HuH-7.5 (cell line): ENCODE results near the gene SHISA4.
"Not testable (repeated sequence)": the region's sequence is repeated elsewhere in the genome, so short reads cannot be mapped to it uniquely, and the experiment has no call there.

Experiments
- DNase-seq: peaks from one replicate; pipeline ENCODE4 v3.0.0; 2011; ENCODE audit warnings: low spot score

The SHISA4 gene

DNA sequence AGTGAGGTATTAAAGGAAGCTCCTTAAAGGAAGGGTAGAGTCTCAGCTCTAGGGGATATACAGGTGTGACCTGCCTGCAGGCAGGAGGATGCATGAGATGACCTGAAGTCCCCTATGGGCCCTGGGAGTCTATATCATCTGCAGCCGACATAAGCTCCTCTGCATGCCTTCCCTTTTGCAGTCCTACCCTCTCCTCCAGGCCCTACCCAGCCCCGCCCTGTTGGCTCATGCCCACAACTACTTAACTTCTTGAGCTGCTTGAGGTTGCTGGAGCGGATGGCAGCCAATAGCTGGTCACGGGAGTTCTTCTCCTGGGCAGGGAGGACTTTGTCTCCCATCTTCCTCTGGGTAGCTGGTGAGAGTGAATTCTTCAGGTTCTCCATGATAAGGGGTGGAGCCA lies 10.3 kb downstream of the SHISA4 start:
- DNase-seq, result no peak

DNA sequence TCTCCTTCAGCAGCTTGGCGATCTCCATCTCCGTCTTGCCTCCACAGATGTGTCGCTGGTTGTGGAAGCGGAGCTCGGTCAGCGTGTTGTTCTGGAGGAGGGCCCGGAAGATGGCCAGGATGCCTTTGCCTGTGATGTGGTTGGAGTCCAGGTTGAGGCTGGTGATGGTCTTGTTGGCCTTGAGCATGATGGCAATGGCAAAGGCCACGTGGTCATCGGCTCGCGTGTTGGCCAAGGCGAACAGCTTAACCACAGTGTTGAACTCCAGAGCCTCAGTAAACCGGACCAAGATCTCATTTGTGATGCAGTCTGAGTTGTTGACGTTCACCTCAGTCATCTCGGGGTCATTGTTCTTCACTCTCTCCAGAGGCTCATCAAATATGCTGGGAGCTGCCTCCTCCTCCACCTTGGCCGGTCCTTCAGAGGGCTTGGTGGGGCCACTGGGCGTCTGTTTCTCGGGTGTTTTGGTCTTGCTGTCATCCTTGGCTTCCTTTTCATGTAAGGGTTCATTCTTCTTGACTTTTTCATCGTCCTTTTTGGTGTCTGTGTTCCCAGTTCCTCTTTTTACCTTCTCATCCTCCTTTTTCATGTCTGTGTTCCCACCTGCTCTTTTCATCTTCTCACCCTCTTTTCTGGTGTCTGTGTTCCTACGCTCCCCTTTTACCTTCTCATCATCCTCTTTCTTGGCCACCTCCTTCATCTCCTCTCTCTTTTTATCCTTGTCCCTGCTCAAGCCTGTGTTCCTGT lies 11.2 kb downstream of the SHISA4 start:
- no peak for DNase-seq

GRCh38 chr1:201900476-201900875 lies 11.8 kb downstream of the SHISA4 start:
- DNase-seq, result no peak

DNA sequence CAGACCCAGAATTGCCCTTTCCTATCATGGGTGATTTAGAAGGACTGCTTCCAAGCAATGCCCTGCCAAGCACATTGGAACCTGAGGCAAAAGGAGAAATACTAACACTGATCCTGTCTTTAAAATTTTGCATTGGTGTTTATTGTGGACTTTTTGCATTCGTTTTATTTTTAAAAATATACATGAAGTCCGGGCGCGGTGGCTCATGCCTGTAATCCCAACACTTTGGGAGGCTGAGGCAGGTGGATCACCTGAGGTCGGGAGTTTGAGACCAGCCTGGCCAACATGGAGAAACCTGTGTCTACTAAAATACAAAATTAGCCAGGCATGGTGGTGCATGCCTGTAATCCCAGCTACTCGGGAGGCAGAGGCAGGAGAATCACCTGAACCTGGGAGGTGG lies 12.3 kb downstream of the SHISA4 start:
- not testable (repeated sequence) for DNase-seq

- DNase-seq, result no peak
Measured at GRCh38 chr1:201902198-201902597, 13.5 kb downstream of the SHISA4 start.

DNA sequence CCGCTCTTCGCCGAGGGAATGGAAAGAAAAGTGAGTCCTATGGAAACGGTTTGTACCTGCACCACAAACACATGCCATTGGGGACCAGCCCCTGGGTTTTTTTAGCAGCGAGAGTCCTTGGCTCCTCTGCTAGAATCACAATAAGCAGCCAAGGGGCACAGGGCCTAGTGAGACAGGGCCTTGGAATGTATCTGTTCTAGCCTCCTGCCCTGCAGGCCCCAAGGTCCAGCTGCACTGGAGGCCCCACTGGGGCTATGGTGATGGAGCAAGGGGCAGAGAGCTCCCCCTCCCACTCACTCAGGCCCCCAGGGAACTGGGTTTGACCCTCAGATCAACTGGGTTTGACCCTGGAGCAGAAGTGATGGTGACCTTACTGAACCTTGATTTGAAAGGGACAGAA lies 14.4 kb downstream of the SHISA4 start:
- no peak for DNase-seq

GRCh38 chr1:201904579-201904978 lies 15.9 kb downstream of the SHISA4 start:
- no peak for DNase-seq

- no peak for DNase-seq
Measured at GRCh38 chr1:201905234-201905890, 16.7 kb downstream of the SHISA4 start.

DNA sequence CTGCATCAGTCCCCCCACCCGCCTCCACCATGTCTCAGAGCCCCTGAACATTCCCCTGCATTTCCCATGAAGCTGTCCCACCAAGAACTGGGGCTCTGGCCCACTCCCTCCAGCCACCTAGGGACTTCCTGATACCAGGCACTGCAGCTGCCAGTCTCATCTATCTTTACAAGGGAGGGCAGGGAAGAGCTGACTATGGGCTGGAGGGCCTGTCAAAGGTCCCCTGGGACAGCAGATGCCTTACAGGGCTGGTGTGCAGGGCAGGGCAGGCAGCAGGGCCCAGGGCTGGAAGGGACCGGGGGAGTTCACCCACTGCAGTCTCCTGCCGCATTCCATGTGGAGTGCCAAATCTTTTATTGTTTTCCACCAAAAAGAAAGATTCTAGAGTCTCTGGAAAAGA lies 17.6 kb downstream of the SHISA4 start:
- no peak for DNase-seq

GRCh38 chr1:201907621-201908020 lies 18.9 kb downstream of the SHISA4 start:
- DNase-seq, result no peak

- no peak for DNase-seq
Measured at GRCh38 chr1:201911826-201912571, 23.3 kb downstream of the SHISA4 start.

GRCh38 chr1:201912832-201913231 lies 24.1 kb downstream of the SHISA4 start:
- no peak for DNase-seq

DNA sequence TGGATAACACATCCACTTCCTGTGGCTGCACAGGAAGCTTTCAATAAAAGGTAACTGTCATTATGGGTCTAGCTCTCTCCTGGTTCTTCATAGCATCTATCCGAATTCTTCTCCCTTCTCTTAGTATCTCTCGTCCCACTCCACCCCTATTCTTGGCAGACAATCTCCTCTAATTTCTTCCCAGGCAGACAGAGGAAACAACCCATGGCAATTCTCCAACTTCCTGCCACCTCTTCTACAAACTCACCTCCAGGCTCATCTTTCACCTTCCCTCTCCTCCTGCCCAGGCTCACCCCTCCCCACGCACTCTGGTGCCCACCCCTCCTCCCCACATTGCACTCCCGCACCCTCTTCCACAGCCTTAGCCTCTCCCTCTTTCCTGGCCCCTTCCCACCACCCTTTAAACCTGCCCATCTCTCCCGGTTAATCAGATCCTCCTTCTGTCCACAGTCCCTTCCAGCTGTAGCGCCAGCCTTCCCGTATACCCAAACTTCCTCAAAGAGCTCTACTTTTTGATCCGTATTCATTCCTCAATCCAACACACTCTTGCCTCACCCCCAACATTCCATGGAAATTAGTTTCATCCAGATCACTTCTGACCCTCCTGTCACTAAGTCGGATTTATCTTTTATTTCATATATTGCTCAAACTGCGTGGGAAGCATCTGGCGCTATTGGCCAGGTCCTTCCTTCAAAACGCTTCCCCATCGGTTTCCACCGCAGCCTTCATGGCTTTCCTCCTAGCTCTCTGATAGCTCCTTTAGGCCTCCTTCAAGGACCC lies 25.9 kb downstream of the SHISA4 start:
- no peak for DNase-seq

DNA sequence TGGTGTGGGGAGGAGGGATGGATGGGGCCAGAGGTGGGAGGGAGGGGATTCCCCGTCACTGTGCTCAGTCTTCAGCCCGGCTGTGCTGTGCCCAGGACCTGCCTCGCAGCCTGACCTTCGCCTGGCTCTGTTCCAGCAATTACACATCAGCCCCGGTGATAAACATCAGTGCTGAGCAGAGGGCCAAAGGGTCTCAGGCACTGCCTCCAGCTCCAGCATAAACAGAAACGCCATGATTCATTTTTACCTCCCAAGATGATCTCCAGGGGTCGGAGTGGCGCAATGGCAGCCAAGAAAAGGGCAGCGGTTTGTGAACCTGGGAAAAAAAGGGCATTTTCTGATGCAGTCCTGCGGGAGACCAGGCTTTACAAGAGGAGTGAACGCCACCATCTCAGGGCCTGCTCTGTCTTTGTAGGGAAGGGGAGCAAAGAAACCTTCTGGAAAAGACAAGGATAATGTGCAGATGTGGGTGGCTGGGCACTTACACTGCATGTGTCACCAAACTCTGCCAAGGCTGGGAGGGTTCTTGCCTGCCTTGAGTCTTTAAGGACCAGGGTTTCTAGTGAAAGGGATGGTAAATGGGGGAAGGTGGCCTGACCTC lies 28.1 kb downstream of the SHISA4 start:
- DNase-seq, result peak; percentile 33

DNA sequence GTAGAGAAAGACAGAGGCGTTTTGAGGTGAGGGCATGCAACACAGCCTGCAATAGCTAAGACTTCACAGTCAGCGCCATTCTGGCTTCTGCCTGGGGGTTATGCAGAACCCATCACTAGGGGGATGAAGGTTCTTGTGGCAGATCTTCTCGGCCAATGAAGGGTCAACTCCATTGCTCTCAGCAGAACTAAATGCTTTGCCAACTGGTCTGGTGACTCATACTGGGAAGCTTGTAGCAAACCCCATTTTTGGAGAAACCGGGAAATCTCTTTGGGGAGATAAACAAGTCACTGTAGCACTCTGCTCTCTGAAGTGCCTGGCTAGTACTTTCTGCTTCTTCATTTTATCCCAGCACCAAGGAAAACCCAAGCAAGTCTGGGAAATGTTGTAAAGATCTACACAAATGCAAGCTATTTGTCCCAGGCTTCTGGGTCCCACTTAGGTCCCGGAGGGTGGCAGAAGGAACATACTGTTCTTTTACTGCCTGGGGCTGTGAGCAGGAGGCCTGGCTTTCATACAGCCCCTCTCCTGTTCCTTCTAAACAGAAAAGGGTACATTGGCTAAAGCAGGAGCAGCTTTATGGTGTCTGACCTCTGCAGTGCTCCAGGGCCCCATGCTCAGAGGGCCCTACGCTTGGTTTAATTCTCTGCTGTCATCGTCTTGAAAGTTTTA lies 28.8 kb downstream of the SHISA4 start:
- no peak for DNase-seq

- no peak for DNase-seq
Measured at GRCh38 chr1:201918343-201918742, 29.6 kb downstream of the SHISA4 start.

GRCh38 chr1:201921952-201922558 lies 33.4 kb downstream of the SHISA4 start:
- no peak for DNase-seq

DNA sequence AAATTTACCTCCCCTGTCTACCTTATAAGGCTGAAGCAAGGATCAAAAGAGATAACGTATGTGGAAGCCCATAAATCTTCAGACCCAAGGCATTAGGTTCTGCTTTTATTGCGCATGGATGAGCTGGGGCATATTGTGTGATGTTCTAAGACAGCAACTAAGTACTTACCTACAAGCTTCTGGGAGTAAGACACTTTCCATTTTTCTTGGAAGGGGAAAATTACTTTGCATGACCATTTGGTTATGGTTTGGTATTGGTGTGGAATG lies 36.5 kb downstream of the SHISA4 start:
- DNase-seq, result no peak

DNA sequence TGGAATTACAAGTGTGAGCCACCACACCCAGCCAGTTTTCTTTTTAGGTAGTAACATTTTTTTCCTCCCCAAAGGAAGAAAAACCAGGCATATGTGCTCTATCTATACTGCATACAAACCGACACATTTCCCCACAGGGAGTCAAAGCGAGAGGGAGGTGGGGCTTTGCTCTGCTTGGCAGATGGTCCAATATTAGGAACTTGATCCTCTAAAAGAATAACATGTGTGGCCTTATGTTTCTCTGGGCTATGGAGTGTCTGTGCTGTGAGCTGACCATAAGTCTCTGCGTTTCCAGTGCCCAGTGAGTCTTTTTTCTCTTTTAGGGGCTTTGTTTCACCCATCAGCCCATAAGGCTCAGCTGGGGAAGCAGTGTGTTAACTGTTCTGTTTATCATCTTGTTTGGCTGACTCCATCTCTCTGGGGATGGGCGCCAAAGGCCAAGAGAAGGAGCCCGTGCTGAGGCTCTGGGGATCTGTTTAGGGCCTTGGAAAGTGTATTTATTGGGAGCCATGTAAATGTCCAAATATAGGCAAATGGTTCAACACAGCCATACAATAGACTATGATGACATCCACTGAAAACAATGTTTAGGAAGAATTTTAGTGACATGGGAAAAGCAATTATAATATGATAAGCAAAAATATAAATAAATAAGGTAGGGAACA lies 37.4 kb downstream of the SHISA4 start:
- DNase-seq, result no peak

DNA sequence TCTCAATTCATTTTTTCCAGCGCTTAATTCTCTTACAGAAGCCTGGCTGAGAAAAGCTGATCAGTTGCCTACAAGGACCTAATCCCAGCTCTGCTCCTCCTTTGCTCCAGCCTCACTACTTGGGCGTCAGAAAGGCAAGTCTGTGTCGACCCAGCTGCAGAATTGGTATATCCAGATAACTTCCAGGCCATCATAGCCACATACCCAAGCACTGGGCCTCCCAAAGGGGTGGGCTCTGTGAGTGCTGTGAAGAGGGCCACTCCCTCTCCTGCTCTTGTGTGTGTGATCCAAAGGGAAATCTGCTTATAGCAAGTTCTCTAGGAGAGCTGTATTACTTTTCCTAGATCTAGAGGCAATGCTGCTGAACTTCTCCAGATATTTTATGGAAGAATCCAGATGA lies 39.6 kb downstream of the SHISA4 start:
- no peak for DNase-seq

- no peak for DNase-seq
Measured at GRCh38 chr1:201930137-201930536, 41.4 kb downstream of the SHISA4 start.
